NCI-H2107 treated with DMSO at 0.1 percent for 48 hours (cell line): ENCODE results near the gene C1QTNF1.

Experiments
- DNase-seq: peaks from one replicate; lab custom pipeline; 2025; ENCODE audit not compliant: unreplicated experiment; lab: John Stamatoyannopoulos, UW

Gene C1QTNF1

DNA sequence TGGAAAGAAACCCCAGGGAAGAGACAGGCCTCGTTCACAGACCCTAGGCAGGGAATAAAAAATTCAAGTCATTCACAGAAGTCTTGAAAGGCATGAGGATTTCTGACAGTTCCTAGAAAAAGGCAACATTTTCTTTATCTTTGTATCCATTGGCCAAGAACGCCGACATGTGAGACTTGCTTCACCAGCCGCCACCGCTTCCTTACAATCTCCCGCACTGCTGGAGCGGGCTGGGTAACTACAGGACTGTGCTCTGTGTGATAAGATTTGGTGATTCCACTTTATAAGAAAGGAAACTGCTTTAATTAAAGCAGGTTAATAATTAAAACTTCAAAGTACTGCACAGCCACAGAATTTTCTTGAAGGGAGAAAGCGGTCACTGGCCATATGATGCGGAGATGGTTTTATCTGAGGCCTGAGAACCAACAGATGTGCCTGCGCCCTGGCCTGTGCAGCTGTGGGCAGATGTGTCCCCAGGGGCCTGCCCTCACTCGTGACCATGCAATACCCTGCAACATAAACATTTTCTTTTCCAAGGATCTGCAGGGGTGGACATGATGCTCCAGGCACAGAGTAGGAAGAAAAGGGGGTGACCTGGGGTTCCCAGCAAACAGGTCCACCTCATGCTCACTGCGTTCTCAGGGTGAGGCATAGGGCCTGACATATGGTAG is 31.3 kb upstream of the C1QTNF1 start:
- no peak for DNase-seq

DNA sequence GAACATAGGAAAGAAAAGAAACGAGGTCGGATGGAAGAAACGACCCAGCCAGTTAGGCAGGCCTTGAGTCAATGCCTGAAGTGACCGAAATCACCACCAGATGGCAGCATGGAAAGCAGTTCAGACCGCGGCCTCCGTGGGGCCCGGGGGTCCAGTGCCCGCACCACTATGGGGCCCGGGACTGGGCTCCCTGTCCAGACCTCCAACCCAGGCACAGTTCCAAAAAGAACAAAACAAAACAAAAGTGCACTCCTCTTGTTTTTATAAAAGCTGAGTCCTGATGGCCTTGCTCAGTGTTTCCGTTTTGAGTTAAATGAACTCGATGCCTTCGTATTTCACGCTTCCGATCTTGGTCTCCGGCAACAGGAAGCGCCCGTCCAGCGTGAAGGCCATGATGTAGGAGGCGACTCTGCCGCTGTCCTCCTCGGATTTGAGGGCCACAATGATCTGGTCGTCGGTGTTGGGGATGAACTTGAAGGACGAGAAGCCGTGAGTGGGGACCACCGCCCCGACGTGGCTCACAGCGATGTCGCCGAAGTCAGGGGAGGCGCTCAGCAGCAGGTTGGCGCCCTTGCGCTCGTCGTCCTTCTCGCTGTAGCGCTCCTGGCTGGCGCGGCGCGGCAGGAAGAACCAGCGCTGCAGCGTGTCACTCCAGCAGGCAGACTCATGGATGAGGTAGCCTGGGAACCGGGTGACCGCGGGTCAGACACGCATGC is 30.6 kb upstream of the C1QTNF1 start:
- DNase-seq: no peak

DNA sequence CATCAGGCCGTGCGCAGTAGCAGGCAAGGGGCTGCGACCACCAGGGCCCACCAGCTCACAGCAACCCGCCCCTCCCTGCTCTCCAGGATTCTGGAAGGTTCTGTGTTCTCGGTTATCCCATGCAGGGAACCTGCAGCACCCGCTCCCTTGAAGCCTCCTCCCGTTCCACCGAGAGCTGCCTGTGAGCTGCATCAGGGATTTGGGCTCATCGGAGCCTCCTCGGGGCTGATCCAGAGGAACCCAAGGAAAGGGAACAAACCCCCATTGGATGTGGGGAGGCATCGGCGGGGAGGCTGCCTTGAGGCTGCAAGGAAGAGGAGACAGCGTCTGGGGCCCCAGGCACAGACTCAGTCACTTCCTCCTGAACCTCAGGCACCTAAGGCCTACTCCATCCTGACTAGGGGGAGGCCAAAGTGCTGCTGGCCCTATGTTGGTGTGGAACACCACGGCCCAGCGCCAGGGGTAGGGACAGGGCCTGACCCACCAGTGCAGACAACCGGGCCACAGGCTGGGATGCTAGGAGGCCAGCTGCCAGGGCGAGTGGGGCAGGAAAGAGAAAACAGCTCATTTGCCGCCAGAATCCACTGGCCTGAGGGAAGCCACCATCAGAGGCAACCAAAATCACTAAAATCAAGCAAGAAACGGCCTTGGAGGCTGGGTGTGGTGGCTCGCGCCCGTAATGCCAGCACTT is 29.8 kb upstream of the C1QTNF1 start:
- DNase-seq: no peak

DNA sequence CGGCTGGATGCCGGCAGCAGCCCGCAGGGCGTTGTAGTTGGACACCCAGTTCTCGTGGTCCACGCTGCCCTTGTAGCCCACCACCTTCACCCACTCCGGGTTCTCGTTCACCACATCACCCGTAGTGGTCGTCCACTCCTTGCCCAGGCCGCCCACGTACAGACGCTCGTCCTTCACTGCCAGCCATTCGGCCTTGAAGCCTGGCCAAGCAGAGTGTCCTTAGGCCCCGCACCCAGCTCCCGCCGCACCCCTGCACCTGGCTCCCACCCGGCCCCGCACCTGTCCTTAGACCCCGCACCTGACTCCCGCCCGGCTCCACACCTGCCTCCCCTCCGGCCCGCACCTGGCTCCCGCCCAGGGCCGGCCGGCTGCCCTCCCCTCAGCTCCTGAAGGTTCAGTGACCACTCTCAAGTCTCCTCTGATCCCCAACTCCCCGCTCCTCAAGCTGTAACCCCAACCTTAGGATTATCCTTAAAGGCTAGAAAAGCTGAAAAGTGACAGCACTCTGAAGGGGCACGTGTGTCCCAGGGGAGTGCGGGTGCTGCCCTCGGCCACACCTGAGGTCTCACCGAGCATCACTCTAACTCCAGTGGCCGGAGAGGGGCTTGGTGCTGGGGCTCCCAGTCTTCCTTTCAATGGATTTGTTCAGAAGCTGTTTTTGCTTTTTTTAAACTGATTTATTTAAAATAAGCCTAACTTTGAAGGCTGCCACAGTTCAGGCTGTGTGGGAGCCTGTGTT is 28.8 kb upstream of the C1QTNF1 start:
- no peak for DNase-seq

DNA sequence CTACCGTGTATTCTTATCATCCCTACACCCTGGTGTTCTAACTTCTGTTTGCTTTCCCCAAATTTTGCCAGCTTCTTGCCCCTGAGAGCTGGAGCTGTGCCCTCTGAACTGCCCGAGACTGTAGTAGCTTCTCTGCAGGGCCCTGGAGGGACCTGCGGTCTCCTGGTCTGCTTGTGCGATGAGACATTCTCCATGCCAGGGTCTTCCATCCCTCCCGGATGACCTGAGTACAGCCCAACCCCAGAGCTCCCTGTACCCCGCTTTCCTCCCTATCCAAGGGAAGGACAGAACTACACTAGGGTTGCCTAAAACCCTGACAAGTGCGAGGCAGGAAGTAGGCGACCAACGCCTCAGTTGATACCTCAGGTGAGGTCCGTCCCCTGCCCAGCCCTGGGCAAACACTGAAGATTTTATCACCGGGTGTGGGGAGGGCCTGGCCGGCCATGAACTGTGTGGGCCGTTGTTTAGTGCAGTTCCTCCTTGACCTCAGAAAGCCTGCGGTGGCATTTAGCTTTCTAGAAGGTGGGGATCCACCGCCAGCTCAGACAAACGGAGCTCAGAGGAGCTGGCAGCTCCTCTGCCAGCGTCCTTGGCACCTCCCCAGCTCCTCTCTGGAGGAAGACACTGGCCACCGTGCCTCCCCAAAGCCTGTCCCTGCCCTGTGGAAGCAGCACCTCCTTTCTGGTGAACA is 28.1 kb upstream of the C1QTNF1 start:
- no peak for DNase-seq

DNA sequence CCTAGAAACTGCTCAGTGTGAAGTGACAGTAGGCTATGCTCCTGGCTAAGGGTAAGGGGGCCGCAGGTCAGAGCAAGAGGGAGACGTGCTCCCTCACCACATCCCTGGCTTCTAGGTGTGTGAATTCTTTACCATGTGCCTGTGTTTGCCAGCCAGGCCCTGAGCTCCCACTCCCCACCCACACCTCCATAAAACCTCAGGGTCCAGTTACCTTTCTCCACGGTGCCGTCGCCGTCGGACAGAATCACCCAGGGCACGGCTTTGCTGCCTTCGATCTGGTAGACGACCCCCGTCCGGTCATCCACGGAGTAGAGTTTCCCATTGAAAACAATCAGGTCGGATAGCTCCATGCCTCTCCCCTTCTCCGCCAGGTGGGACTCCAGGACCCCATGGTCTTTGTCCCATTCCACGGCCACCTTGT is 27.2 kb upstream of the C1QTNF1 start:
- DNase-seq: no peak

DNA sequence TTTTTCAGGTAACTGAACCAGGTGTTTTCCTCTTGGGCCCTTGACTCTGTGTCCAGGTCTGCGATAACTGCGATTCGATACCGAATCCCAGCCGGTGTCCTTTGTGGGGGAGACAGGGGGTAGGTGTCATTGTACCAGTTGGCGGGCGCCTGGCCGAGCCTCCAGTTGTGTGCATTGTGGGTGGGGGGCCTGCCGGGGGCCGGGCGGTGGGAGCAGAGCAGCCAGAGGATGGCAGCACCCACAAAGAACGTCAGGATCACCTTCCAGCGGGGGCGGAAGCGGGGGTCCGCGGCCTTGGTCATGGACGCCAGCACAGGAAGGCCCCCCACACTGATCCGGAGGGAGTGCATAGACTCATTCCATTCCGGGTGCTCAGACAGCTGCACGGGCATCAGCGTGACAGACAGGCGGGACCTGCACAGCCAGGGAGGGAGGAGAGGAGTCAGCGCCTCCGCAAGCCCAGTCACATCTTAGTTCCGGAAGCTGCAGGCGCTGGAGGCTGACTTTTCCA is 26.7 kb upstream of the C1QTNF1 start:
- no peak for DNase-seq

DNA sequence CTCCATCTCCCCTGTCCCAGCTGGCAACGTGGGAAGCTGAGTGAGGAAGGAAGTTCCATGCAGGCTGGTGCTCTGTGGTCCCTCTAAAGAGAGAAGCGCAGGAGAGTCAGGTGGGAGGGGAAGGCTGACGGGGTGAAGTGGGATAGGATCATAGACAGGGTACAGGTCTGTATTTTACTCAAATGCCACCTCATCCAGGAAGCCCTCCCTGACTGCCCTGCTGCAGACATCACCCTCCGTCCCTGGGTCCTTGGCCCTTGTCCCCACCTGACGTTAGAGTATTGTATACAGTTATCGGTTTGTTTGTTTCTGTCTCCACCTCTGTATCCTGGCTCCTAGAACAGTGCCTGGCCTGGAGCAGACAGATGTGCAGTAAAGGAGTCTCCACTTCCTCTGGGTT is 26.1 kb upstream of the C1QTNF1 start:
- DNase-seq: no peak

DNA sequence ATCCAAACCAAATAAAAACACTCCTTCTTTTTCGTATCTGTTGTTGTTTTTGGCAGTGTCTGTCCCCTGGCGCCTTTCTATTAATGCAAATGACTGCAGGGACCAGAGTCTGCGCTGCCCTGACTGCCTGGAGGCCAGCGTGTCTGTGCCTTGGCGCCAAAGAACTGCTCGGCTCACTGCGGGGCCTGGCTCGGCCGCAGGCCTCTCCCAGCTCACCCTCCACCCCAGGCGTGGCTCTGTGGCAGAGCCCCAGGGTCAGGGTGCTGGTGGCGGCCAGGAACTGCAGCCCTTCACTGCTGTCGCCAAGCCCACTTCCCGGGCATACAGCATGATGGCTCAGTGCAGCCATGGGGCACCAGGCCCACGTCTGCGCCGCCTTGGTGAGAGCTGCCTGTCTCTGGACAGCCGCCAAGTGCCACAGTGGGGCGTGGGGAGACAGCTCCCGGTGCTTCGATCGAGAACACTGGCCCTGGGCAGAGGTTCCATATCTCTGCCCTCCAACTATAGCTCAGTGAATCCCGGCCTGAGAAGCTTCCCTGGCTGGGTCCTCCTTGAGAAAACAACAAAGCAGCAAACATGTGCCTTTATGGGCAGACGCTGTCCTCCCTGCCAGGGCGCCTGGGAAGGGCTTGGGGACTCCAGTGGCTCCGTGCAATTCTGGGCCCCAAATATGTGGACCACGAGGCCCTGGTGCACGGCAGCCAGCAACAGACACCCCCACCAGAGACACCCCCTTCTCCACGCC is 25.5 kb upstream of the C1QTNF1 start:
- DNase-seq: no peak

DNA sequence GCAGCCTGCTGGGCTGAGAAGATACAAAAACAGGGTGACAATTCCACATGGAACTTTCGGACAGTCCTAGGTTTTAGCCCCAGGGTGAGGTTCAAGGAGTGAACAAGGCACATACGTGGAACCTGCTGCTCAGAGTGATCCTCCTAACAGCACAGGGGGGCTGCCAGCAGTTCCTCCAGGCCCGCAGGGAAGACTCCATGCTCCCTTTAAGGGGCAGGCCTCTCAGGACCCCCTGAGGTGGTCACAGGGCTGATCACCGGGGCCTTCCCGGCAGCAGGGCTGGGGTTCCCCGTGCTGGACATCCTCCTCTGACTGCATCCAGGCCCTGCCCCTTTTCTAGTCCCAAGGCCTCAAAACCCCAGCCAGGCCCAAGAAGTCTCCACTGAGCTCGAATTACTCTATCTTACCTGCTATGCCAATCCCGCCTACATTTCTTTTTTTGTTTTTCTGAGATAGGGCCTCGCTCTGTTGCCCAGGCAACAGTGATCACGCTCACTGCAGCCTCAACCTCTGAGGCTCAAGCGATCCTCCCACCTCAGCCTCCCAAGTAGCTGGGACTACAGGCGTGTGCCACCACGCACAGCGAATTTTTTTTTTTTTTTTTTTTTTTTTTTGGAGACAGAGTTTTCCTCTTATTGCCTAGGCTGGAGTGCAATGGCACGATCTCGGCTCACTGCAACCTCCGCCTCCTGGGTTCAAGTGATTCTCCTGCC is 24.8 kb upstream of the C1QTNF1 start:
- DNase-seq: no peak

DNA sequence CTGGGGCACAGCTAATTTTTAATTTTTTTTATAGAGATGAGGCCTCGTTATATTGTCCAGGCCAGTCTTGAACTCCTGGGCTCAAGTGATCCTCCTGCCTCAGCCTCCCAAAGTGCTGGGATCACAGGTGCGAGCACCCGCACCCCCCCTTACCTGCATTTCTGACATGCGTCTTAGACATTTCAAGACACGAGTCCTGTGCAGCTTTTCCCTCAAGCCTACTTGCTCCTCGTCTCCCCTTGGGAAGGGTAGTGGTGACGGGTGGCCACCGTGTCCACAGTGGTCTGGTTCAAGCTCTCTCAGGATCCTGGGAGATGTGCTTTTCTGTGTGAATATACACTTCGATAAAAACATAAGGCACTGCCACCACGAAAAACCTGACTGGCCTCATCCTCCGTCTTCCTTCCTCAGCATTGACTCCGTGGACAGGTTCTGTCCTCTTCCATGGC is 24.0 kb upstream of the C1QTNF1 start:
- no peak for DNase-seq

DNA sequence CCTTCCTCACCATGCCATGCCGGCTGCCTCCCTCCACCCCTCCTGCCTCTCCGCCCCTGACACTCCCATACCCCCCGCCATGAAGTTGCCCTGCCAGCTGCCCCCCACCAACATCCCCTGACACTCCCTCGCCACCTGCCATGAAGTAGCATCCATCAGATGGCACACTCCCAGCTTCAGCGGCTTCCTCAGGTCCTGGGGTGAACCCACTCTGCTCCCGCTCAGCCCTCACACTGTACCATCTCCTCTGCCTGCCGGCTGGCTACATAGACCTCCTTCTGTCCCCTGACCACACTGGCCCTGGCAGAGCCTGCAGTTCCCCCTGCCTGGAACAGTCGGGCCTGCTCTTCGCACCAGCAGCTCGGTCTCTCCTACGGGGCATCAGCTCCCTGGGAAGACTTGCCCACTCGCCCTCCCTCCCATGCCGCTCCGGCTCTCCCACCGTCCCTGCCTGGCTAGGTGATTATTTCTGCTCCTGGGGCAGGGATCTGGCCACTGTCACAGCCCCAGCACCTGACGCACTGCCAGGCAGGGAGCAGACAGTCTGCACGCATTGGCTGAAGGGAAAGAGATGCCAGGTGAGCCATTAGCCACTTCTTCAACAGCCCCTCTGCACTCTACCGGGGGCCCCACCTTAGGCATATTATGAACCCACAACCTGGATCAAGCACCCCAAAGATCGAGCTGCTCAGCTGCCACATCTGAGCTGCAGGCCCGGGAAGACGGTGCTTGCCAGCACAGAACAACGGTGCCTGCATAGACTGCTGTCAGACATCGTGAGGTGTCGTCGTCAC is 23.4 kb upstream of the C1QTNF1 start:
- no peak for DNase-seq

DNA sequence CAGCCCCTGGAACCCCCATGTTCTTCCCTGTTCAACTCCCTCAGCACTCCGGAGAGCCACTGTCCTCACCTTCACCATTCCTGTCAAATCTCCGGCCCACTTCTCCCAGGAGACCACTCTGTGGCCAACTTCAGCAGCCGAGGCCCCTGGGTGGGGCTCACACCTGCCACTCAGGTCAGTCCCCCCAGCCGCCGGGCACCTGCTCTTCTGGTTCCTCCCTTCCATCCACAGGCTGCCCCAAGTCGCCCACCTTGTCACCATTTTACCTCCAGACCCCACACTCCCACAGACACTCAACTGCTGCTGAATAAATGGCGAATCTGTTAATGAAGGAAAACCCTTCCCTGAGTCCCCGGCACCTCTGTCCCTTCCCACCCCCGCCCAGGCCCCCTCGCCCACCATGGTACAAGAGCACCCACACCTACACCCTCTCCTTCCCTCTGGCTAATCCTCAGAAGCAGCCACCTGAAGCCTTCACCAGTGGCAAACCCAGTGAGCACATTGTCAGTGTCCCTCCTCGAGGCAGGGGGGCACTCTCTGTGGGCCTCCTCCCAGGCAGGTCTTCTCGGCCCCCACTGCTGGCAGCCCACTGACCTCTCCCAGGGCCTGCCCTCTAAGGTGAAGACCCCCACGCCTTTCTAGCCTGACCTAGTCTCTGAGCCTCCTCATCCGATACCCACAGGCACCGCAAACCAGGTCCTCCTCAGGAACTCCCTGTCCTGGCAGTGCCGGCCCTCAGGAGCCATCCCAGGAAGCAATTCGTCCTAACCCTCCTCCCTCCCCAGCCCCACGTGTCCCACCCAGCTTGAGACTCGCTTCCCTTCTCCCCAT is 22.6 kb upstream of the C1QTNF1 start:
- DNase-seq: no peak

DNA sequence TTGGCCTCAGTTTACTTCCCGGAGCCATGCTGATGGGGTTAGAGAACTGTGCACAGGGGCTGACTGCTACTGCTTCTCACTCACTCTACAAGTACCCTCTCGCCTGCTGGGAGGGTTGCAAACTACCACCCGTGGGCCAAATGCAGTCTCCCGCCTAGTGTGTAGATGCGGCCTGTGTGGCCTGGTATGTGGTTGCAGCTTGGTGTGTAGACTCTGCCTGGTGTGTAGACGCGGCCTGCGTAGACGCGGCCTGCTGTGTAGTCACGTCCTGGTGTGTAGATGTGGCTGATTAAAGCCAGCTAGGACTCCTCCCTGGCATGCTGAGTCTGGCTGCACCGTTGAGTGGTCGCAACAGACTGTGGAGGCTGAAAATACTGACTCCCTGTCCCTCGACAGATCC is 21.7 kb upstream of the C1QTNF1 start:
- no peak for DNase-seq

DNA sequence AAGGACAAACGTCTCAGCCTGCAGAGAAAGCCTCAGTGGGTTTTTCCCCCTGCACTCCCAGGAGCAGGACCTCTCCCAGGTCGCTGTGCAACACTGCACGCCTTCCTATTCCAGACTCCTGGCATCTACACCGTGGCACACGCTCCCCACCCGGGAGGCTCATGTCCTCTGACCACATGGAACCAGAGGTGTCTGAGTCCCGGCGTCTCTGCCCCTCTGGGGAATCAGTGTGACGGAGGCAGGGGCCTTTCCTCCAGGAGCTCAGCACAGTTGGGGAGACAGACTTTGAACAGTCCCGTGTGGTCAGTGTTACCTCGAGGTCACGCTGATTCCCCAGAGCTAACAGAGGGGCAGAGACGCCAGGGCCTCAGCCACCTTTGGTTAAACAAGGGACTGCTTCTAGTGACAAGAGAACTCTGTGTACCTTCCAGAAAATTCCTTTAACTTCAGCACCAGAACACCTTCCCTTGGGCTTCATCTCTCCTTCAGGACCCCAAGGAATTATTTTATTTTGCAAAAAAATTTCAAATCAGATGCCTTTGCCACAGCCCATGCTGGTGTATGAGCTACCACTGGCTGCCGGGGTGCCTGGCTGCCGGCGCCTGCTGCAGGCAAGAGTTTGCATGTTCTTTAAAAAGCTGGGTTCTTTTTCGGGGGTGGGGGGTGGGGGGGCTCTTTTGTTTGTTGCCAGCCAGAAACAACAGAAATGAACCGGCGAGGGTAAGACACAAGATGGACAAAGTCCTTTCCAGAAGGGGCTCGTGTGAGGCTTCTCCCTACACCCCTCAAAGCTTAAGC is 21.0 kb upstream of the C1QTNF1 start:
- no peak for DNase-seq

DNA sequence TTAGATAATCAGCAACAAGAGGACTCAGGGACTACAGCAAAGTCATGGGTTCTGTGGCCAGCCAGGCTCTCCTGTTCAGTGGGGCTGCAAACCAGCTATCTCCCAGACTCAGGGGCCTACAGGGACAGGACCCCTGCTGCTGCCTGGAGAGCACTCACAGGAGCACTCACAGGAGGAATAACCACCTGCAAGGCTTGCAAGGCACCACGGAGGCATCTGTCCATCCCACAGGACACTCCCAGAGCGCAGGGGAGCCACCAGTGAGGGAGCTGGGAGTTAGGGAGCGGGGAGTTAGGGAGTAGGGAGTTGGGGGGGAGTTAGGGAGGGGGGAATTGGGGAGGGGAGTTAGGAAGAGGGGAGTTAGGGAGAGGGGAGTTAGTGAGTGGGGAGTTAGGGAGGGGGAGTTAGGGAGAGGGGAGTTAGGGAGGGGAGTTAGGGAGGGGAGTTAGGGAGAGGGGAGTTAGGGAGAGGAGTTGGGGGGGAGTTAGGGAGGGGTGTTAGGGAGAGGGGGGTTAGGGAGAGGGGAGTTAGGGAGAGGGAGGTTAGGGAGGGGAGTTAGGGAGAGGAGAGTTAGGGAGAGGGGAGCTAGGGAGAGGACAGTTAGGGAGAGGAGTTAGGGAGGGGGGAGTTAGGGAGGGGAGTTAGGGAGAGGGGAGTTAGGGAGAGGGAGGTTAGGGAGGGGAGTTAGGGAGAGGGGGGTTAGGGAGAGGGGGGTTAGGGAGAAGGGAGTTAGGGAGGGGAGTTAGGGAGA is 20.1 kb upstream of the C1QTNF1 start:
- no peak for DNase-seq
